Osteocyte (in vitro differentiated cells): ENCODE measurements around the gene NOD1. TPM values are rescaled to one million over a fixed set of nuclear protein-coding genes. Genes with fewer than 3 reads are reported as not detected.

Experiments used
- DNase-seq: peaks from one replicate; pipeline ENCODE4 v3.0.0; 2021; ENCODE audit warnings: mixed read lengths; ENCODE audit not compliant: unreplicated experiment; ENCODE audit errors: extremely low spot score
- H3K27ac Mint-ChIP-seq: one replicate; pipeline ENCODE4 v1.8.0; 2021; ENCODE audit warnings: mild to moderate bottlenecking, mixed read lengths; ENCODE audit not compliant: unreplicated experiment
- H3K27me3 Mint-ChIP-seq: one replicate; pipeline ENCODE4 v1.8.0; 2021; ENCODE audit warnings: mixed read lengths; ENCODE audit not compliant: unreplicated experiment
- H3K36me3 Mint-ChIP-seq: one replicate; pipeline ENCODE4 v1.8.0; 2021; ENCODE audit warnings: mixed read lengths; ENCODE audit not compliant: unreplicated experiment
- H3K4me1 Mint-ChIP-seq: one replicate; pipeline ENCODE4 v1.8.0; 2021; ENCODE audit warnings: mixed read lengths; ENCODE audit not compliant: unreplicated experiment
- H3K4me3 Mint-ChIP-seq: one replicate; pipeline ENCODE4 v1.8.0; 2021; ENCODE audit warnings: mild to moderate bottlenecking, moderate library complexity, mixed read lengths; ENCODE audit not compliant: unreplicated experiment
- H3K9me3 Mint-ChIP-seq: one replicate; pipeline ENCODE4 v1.8.0; 2021; ENCODE audit warnings: mixed read lengths; ENCODE audit not compliant: unreplicated experiment
- CTCF ChIP-seq: fragments of 200-600 bp; sonication (generic); IDR thresholded peaks from 2 replicates; pipeline ENCODE4 v1.5.0; 2021; ENCODE audit warnings: antibody characterized with exemption, mild to moderate bottlenecking, moderate library complexity
- total RNA-seq: library from RNA; stranded (reverse); gene quantifications from 2 replicates; pipeline ENCODE4 v1.2.1, GENCODE V29; 2021

The NOD1 gene
- total RNA-seq, 1 donor from 2014 or later, result 7.2 TPM

DNA sequence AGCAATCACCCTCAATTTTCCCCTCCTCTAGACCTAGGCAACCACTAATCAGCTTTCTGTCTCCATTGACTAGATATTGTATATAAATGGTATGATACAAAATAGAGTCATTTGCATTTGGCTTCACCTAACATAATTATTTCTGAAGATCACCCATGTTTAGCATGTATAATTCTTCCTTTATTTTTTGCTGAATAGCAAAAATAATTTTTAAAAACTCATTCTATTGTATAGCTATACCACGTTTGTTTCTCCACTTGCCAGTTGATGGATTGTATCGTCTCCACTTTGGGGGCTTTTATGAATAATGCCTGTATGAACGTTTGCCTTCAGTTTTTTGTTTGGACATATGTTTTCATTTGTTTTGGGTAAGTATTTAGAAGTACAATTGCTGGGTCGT lies 98.8 kb downstream of the NOD1 start:
- H3K27me3 Mint-ChIP-seq, result no peaks in the 10 kb centered on the region
- H3K27ac Mint-ChIP-seq, result no peak overlapping the region
- no peaks in the 10 kb centered on the region for H3K36me3 Mint-ChIP-seq
- TF ChIP-seq CTCF, result no peak
- peaks cover 6% of the 10 kb centered on the region for H3K4me1 Mint-ChIP-seq
- H3K4me3 Mint-ChIP-seq, result no peak overlapping the region
- no peak for DNase-seq
- peaks cover 18% of the 10 kb centered on the region for H3K9me3 Mint-ChIP-seq

DNA sequence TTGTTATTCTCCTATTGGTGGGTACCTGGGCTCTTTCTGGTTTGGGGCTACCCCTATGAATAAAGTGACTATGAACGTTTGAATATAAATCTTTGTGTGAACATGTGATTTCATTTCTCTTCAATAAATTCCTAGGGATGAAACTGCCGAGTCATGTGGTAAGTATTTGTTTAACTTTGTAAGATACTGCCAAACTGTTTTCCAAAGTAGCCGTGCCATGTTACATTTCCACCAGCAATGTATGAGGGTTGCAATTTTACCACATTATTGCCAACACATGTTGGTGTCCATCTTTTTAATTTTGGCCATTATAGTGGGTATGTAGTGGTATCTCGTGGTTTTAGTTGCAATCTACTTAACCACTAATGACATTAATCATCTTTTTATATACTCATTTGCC lies 99.5 kb downstream of the NOD1 start:
- Mint-ChIP-seq H3K4me3 (no peak overlapping the region), H3K4me1 (peaks cover 6% of the 10 kb centered on the region), H3K9me3 (peaks cover 18% of the 10 kb centered on the region), H3K27me3 (no peaks in the 10 kb centered on the region), H3K27ac (no peak overlapping the region), H3K36me3 (no peaks in the 10 kb centered on the region)
- no peak for TF ChIP-seq CTCF
- no peak for DNase-seq

- no peak for DNase-seq
- Mint-ChIP-seq H3K4me3 (no peak overlapping the region), H3K36me3 (no peaks in the 10 kb centered on the region), H3K27me3 (no peaks in the 10 kb centered on the region), H3K4me1 (peaks cover 6% of the 10 kb centered on the region), H3K9me3 (peaks cover 10% of the 10 kb centered on the region), H3K27ac (no peak overlapping the region)
- no peak for TF ChIP-seq CTCF
Measured at GRCh38 chr7:30378275-30378674, 100.3 kb downstream of the NOD1 start.

Other genes with a start within 250 kb of the NOD1 start
- gene ZNRF2, start 194.2 kb downstream of the NOD1 start, total RNA-seq, result 6.8 TPM in 2 replicates
- gene GGCT, start 26.0 kb upstream of the NOD1 start, total RNA-seq, result 24.2 and 26.7 TPM in 2 replicates
- gene GARS1, start 116.1 kb upstream of the NOD1 start, total RNA-seq, result 320 and 346 TPM in 2 replicates
- gene CRHR2, start 203.7 kb upstream of the NOD1 start, total RNA-seq, result not detected in 2 replicates